Thoracic aorta (tissue), 2 donors: ENCODE results near the gene OLFM1. TPM values are rescaled to one million over a fixed set of nuclear protein-coding genes. Genes with fewer than 3 reads are reported as not detected.
"Not testable (repeated sequence)": the region's sequence is repeated elsewhere in the genome, so short reads cannot be mapped to it uniquely, and the experiment has no call there.

Experiments
- ATAC-seq: fragments of 150-250 bp; one replicate; pipeline ENCODE4 v1.8.0; 2017; ENCODE audit warnings: low read depth; ENCODE audit not compliant: insufficient number of reproducible peaks, low FRiP score
- DNase-seq: peaks from one replicate; pipeline ENCODE4 v3.0.0-alpha.2; 2020; ENCODE audit warnings: low spot score
- H3K27ac ChIP-seq, 2 donors: fragments of 200-600 bp; sonication (generic); 1 replicate in 1 of 2; 2 replicates in 1 of 2; pipeline ENCODE4 v1.5.1; 2016; ENCODE audit warnings: mild to moderate bottlenecking in 2 of 2, moderate library complexity in 2 of 2
- H3K27me3 ChIP-seq: fragments of 200-600 bp; sonication (generic); replicated peaks from 2 replicates; pipeline ENCODE4 v1.6.0; 2016; ENCODE audit warnings: mild to moderate bottlenecking; ENCODE audit not compliant: insufficient read depth
- H3K36me3 ChIP-seq: fragments of 200-600 bp; sonication (generic); one replicate; pipeline ENCODE4 v1.5.1; 2016
- H3K4me1 ChIP-seq, 2 donors: fragments of 200-600 bp; sonication (generic); 1 replicate in 1 of 2; 2 replicates in 1 of 2; pipeline versions ENCODE4 v1.5.1 to v1.6.0; 2016; ENCODE audit warnings: low read depth in 2 of 2, mild to moderate bottlenecking in 1 of 2; ENCODE audit not compliant: control insufficient read depth in 1 of 2
- H3K4me3 ChIP-seq: fragments of 200-600 bp; sonication (generic); 2 replicates; pipeline ENCODE4 v1.5.1; 2016; ENCODE audit warnings: mild to moderate bottlenecking
- H3K9me3 ChIP-seq: fragments of 200-600 bp; sonication (generic); 2 replicates; pipeline ENCODE4 v1.5.1; 2016
- total RNA-seq, 2 donors: library from RNA; depleted of rRNA; stranded (reverse); fragments of >200 nt; gene quantifications; one replicate each; pipeline versions ENCODE4 v1.1.0 to v1.2.3, GENCODE V29; 2016
- TF ChIP-seq, protein P1 (sequence below): fragments of 200-600 bp; sonication (generic); IDR thresholded peaks from one replicate; pipeline ENCODE4 v1.5.1; 2019; ENCODE audit warnings: antibody characterized with exemption

Gene OLFM1
- total RNA-seq, 2 donors from 2014 or later, result 14.5 to 24.5 TPM

DNA sequence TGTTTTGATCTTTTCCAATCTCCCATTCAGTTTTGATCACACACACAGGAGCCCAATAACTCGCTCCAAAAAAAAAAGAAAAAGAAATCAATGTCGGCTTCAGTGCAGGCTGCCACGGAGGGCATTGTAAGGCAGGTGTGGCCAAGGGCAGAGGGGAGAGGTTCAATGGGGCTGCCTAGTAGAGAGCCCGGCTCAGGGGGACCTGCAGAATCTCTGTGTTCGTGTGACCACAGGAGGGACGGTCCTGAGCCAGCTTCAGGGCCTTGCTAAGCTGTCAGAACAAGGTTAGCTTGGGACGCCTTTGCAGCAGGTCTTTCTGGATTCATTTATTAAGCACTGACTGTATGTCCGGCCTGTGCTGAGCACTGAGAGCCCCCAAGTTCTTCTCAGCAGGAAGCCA is 22.2 kb downstream of the OLFM1 start:
- DNase-seq, result no peak
- H3K36me3 ChIP-seq, result no peaks in the 10 kb centered on the region
- H3K9me3 ChIP-seq, result no peaks in the 10 kb centered on the region
- TF ChIP-seq, protein P1, sequence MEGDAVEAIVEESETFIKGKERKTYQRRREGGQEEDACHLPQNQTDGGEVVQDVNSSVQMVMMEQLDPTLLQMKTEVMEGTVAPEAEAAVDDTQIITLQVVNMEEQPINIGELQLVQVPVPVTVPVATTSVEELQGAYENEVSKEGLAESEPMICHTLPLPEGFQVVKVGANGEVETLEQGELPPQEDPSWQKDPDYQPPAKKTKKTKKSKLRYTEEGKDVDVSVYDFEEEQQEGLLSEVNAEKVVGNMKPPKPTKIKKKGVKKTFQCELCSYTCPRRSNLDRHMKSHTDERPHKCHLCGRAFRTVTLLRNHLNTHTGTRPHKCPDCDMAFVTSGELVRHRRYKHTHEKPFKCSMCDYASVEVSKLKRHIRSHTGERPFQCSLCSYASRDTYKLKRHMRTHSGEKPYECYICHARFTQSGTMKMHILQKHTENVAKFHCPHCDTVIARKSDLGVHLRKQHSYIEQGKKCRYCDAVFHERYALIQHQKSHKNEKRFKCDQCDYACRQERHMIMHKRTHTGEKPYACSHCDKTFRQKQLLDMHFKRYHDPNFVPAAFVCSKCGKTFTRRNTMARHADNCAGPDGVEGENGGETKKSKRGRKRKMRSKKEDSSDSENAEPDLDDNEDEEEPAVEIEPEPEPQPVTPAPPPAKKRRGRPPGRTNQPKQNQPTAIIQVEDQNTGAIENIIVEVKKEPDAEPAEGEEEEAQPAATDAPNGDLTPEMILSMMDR, result no peak
- H3K27ac ChIP-seq, result no peak overlapping the region
- H3K27me3 ChIP-seq, result no peaks in the 10 kb centered on the region
- ATAC-seq, result no peak
- peaks cover 0 to 10% of the 10 kb centered on the region in 2 donors for H3K4me1 ChIP-seq
- H3K4me3 ChIP-seq, result no peak overlapping the region

DNA sequence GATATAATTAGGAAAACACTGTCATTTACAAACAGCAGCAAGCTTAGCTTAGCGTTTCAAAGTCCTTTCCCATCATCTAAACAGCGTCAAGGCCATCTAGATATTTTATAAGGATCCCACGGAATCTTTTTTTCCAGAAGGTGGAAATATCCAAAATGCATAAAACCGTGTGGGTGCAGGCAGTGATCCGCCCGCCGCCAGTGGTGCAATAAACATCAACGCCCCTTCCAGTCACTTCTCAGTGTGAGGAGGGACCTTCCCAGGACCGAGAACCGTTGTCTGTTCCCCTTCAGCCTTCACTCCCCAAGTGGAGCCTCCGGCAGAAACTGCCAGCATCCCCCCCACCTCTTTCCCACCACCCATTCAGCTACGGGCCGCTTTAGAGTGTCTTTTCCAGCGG is 22.9 kb downstream of the OLFM1 start:
- Histone ChIP-seq H3K4me1 (peaks cover 0 to 2% of the 10 kb centered on the region in 2 donors), H3K9me3 (no peaks in the 10 kb centered on the region), H3K36me3 (no peaks in the 10 kb centered on the region), H3K4me3 (no peak overlapping the region), H3K27me3 (no peaks in the 10 kb centered on the region), H3K27ac (no peak overlapping the region)
- ATAC-seq (no peak), DNase-seq (no peak)
- TF ChIP-seq, protein P1, result no peak

DNA sequence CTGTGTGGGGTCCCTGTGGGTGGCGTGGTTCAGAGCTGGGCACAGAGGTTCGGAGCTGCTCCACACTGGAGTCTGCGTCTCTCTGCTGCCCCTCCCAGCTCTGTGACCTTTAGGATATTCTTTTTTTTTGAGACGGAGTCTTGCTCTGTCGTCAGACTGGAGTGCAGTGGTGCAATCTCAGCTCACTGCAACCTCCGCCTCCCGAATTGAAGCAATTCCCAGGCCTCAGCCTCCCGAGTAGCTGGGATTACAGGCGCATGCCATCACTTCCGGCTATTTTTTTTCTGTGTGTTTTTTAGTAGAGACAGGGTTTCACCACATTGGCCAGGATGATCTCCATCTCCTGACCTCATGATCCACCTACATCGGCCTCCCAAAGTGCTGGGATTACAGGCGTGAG is 24.1 kb downstream of the OLFM1 start:
- not testable (repeated sequence) for ATAC-seq, DNase-seq, H3K4me1 ChIP-seq, H3K9me3 ChIP-seq, H3K27me3 ChIP-seq, H3K36me3 ChIP-seq, H3K27ac ChIP-seq, H3K4me3 ChIP-seq

DNA sequence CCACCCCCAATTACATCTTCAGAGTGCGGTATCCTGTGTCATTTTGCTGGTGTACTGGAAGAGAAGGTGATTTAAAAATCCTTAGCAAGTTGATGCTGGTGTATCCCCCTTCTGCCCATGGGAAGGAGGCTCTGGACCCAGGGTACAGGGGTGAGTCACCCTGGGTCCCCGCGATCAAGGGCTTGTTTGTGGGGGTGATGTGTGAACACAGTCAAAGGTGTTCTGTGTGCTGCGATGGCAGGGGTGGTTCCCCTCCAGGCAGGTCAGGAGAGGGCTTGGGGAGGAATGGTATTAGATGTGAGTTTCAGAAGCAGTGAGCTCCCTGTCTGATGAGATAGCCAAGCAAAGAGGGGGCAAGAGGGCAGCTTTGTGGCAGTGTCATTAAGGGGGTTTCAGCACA is 28.9 kb downstream of the OLFM1 start:
- ATAC-seq, result no peak
- no peak for DNase-seq
- H3K4me1 ChIP-seq, result no peaks in the 10 kb centered on the region
- TF ChIP-seq, protein P1, result no peak
- H3K9me3 ChIP-seq, result no peaks in the 10 kb centered on the region
- H3K27ac ChIP-seq, result no peak overlapping the region
- H3K36me3 ChIP-seq, result no peaks in the 10 kb centered on the region
- no peak overlapping the region for H3K4me3 ChIP-seq
- no peaks in the 10 kb centered on the region for H3K27me3 ChIP-seq

DNA sequence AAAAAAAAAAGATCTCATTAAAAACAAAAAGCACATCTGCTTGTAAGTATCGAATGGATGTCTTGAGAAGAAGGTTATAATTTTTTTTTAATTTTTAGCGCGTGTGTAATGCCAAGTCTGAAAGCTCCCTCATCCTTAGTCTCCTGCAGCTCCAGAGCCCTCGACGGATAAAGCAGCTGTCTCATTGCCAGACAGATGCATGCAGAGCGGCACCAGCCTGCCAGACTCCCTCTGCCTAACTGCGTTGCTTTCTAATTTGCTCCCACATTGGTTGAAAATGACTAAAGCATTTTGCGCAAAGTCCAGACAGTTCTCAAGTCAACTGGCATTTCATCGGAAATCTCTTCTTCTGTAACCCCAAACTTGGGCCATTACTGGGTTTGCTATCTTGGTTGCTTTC is 29.4 kb downstream of the OLFM1 start:
- ATAC-seq, result no peak
- H3K27ac ChIP-seq, result no peak overlapping the region
- H3K4me3 ChIP-seq, result no peak overlapping the region
- no peak for DNase-seq
- H3K36me3 ChIP-seq, result no peaks in the 10 kb centered on the region
- TF ChIP-seq, protein P1, result no peak
- H3K4me1 ChIP-seq, result no peaks in the 10 kb centered on the region
- H3K27me3 ChIP-seq, result no peaks in the 10 kb centered on the region
- H3K9me3 ChIP-seq, result no peaks in the 10 kb centered on the region

DNA sequence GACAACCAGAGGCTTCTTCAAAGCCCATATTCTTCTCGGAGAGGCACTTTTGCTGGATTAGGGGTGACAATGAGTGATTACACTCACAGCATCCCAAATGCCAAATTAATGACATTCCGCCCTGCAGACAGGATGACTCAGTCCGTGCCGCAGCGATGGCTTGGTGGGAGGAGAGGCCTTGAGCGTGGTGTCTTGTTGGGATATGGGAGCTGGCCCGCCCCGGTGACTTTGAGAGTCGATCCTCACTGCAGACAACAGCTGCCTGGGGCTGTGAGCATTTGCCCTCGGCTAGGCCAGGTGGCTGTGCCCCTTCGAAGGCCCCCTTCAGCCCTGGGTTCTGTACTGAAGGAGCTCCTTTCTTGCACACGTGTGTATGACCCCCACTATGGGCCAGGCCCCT is 29.8 kb downstream of the OLFM1 start:
- DNase-seq (no peak), ATAC-seq (no peak)
- TF ChIP-seq, protein P1, result no peak
- Histone ChIP-seq H3K9me3 (no peaks in the 10 kb centered on the region), H3K4me3 (no peak overlapping the region), H3K36me3 (no peaks in the 10 kb centered on the region), H3K27ac (no peak overlapping the region), H3K4me1 (no peaks in the 10 kb centered on the region), H3K27me3 (no peaks in the 10 kb centered on the region)
